NCI-H2227 (cell line): Measurements from ENCODE around the gene KLHL21.

Experiments
- DNase-seq: peaks from one replicate; lab custom pipeline; 2025; ENCODE audit not compliant: unreplicated experiment; lab: John Stamatoyannopoulos, UW

The KLHL21 gene

DNA sequence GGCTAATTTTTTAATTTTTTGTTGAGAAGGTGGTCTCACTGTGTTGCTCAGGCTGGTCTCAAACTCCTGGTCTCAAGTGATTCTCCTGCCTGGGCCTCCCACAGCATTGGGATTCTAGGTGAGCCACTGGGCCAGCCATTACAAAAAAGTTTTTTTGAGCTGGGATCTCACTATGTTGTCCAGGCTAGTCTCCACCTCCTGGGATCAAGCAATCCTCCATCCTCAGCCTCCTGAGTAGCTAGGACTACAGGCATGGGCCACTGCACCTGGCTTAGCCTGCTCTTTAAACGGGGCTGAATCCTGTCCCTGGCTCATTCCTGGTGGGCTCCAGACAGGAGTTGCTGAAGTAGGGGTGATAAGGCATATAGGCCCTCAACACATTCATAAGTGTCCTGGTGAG, 45.1 kb downstream of the KLHL21 start:
- no peak for DNase-seq

DNA sequence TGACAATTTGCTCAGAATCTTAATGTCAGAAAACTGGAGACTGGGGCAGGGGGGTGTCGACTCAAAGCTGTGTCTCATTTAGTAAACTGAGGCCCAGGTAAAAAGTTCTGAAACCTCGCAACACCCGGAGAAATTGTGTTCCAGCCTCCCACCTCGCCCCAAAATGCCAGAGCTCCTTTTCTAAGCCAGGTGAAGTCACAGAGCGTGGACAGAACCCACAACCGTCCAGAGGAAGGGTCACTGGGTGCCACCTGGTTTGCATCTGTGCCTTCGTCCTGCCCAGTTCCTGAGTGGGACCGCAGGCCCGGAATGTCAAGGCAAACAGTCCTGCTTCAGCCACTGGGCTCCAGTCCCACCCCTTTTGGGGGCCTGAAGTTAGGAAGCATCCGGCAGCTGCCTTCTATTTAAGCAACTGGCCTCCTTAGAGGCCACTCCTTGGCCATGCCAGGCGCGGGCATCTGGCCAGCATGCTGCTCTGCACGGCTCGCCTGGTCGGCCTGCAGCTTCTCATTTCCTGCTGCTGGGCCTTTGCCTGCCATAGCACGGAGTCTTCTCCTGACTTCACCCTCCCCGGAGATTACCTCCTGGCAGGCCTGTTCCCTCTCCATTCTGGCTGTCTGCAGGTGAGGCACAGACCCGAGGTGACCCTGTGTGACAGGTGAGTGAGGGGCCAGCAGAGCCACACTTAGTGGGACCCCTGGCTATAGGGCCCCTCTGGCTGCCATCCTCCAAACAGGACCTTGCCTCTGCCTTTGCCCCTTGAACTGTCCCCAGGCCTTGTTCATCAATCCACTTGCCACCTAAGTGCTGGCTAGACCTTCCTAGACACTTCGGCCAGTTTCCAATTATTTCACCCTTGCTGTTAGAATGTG, 47.5 kb downstream of the KLHL21 start, which contains the start of gene TAS1R1:
Gene TAS1R1, plus strand, starts transcription at position 401 of the 872 bp plus-strand sequence. Its CDS starts 67 bp downstream, at position 468.
- DNase-seq: no peak

DNA sequence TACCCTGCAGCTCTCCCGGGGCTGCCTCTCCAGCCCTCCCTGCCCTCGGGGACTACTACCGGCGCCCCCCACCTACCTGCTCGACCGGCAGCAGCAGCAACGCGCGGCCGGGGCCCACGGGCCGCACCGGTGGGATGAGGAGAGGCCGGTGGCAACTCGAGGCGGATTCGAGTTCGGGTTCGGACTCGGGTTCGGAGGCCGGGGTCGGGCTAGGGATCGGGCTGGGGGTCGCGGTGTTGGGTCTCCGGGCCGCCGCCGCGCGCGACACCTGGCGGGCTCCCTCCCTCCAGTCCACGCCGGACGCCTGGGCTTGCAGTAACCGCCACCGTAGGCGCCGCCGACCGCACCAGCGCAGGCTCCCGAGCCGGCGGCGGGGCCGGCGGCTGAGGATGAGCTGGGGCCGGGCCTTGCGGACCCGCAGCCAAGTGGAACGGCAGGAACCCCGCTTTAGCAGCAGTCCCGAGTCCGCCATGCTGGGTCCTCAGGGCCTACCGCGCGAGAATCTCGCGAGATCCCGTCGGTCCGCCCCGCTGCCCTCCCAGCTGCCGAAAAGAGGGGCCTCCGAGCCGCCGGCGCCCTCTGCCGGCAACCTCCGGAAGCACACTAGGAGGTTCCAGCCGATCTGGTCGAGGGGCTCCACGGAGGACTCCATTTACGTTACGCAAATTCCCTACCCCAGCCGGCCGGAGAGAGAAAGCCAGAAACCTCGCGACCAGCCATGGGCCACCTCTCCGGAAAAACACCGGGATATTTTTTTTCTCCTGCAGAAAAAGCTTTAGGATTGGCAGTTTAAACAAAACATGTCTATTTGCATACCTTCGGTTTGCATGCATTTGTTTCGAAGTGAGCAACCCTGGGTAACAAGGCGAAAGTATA, 48.4 kb downstream of the KLHL21 start, which contains the start of gene NOL9:
Gene NOL9, minus strand, starts transcription at position 483 of the 876 bp plus-strand sequence. Its CDS starts 11 bp downstream, at position 472.
- DNase-seq: peak; percentile 97

DNA sequence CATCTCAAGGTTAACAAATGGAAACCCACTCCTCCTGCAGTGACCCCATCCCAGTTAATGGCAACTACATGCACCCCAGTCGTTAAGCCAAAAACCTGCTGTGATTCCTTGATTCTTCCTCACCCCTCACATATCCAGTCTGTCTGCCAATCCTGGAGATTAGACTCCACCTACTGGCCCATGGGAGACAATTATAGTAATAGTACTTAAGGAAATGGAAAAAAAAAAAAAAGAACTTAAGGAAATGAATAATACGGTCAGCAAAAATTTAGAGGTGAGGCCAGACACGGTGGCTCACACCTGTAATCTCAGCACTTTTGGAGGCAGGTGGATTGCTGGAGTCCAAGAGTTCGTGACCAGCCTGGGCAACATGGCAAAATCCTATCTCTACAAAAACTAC, 55.4 kb downstream of the KLHL21 start:
- DNase-seq: no peak

DNA sequence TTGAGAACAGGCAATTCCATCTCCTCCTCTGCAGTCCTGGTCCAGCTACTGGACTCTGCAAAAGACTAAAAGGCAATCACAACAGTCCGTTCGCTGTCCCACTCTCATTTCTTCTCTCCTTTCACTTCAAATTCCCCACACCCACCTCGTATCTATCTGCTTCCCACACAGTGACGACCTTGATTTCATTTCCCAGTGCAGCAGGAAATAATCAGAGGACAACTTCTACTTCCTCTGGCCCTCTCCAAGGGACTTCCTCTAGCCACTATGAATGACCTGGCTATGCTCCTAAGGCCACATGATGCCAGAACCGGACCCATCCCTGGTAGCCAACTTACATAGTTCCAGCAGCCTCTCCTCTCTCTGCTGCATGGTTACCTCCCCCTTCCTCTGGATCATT, 56.3 kb downstream of the KLHL21 start:
- DNase-seq: no peak

DNA sequence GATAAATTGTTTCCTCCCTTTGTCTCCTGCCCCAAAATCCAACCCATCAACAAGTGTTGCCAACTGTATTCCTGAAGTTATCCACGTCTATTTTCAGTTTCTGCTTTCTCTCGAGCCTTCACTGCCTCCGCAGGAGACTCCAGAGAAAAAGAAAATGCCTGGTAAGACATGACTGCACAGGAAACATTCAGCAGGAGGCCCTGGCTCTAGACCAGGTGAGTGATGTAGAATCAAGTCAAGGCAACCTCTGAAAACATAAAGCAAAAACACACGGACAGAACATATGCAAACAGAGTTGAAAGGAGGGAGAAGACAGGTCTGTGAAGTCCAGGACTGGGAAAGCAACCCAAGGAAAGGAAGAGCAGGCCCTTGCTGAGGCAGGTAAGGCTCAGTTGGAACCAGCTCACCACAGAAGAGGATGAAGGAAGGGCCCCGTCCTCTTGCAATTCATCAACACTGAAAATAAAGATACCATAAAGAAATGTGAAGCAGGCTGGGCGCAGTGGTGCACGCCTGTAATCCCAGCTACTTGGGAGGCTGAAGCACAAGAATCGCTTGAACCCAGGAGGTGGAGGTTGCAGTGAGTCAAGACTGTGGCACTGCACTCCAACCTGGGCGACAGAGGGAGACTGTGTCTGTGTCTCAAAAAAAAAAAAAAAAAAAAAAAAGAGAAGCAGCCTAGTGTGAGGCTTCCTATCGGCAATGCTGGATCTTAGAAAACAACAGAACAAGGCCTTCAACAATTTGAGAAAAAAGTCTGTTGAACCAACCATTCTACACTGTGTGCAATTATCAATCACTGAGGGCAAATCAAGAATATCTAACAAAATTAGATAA, 57.2 kb downstream of the KLHL21 start:
- no peak for DNase-seq

DNA sequence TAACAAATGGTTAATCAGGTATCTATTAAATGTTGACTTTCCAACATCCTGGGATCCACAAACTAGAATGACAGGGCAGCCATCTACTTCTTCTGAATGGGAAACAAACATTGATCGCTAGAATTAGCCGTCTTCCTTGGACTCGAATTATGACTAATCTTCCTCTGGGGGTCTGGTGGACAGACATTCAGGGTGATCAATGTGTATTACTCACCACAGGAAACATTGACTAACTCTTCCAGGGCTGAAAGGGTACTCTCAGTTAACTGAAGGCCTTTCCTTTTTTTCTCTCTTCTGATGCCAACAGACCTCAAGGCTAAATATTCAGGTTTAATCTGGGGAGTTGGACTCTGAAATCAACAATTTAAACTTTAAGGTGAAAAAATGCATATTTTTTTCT, 57.8 kb downstream of the KLHL21 start:
- DNase-seq: no peak
